ENCODE measurements around the gene SCARF1.

- no peak for TF ChIP-seq EZH2 (IDR thresholded peaks at IDR 0.05; ENCODE audit: low read depth)
- TF ChIP-seq, protein P1, sequence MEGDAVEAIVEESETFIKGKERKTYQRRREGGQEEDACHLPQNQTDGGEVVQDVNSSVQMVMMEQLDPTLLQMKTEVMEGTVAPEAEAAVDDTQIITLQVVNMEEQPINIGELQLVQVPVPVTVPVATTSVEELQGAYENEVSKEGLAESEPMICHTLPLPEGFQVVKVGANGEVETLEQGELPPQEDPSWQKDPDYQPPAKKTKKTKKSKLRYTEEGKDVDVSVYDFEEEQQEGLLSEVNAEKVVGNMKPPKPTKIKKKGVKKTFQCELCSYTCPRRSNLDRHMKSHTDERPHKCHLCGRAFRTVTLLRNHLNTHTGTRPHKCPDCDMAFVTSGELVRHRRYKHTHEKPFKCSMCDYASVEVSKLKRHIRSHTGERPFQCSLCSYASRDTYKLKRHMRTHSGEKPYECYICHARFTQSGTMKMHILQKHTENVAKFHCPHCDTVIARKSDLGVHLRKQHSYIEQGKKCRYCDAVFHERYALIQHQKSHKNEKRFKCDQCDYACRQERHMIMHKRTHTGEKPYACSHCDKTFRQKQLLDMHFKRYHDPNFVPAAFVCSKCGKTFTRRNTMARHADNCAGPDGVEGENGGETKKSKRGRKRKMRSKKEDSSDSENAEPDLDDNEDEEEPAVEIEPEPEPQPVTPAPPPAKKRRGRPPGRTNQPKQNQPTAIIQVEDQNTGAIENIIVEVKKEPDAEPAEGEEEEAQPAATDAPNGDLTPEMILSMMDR (conservative IDR thresholded peaks at IDR 0.05): no peak
Observed at GRCh38 chr17:1584167-1584566, 61.4 kb downstream of the SCARF1 start.
